ENCODE results near the gene B4GAT1.

B4GAT1 gene

DNA sequence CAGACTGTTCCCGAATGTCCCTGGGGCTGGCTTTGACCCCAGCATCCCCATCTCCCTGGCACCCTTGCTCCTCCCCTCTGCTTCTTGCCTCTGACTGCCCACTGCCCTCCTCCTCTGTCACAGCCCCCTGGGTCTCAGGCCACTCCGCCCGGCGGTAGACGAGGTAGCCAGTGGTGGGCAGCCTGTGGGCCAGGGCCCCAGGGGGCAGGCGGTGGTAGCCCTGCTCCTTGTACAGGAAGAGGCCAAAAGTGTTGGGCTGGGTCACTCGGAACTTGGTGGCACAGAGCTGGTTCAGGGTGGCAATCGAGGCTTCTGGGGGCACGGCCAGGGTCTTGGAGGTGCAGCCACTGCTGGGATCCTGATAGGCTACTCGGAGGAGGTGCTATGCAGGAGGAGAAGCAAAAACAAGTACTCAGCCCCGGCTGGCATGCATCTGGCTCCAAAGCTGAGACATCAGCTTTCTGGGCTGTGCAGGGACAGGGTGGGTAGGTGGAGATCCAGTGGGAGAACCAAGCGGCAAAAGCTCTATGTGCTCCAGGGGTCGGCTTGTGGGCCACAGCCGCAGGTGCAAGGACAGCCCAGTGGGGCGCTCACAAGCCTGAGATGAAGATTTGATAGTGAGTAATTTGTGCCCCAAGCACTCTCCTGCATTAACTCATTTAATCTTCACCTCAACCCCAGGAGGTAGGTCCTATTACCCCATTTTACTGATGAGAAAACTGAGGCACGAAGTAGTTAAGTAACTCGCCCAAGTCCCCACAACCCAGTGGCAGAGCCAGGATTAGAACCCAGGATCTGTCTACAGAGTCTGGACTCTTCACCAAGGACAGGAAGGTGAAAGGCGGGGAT lies 14.8 kb downstream of the B4GAT1 start:
- no peaks in the 10 kb centered on the region for H4K20me1 ChIP-seq (ENCODE audit: insufficient read depth, low read length, poor library complexity, severe bottlenecking)
- H3K9me3 ChIP-seq (ENCODE audit: insufficient read depth, low read depth, low read length): no peaks in the 10 kb centered on the region
- no peaks in the 10 kb centered on the region for H3F3A ChIP-seq (ENCODE audit: low read depth)
- H2AFZ ChIP-seq (ENCODE audit: low read length): no peak overlapping the region
- no peaks in the 10 kb centered on the region for H3K79me2 ChIP-seq (ENCODE audit: insufficient read depth, low read length)
- H3K27me3 ChIP-seq (ENCODE audit: insufficient read depth, low read length, poor library complexity, severe bottlenecking): no peaks in the 10 kb centered on the region
- H3K36me3 ChIP-seq (ENCODE audit: insufficient read depth, low read length): peaks cover 9% of the 10 kb centered on the region; the same call in 1 of the 2 replicates
- no peak overlapping the region for H3K9ac ChIP-seq (ENCODE audit: low read depth, low read length, poor library complexity, severe bottlenecking)
- H3K4me1 ChIP-seq (ENCODE audit: insufficient read depth, low read length, poor library complexity, severe bottlenecking): peaks cover 16% of the 10 kb centered on the region
- TF ChIP-seq, protein P1, sequence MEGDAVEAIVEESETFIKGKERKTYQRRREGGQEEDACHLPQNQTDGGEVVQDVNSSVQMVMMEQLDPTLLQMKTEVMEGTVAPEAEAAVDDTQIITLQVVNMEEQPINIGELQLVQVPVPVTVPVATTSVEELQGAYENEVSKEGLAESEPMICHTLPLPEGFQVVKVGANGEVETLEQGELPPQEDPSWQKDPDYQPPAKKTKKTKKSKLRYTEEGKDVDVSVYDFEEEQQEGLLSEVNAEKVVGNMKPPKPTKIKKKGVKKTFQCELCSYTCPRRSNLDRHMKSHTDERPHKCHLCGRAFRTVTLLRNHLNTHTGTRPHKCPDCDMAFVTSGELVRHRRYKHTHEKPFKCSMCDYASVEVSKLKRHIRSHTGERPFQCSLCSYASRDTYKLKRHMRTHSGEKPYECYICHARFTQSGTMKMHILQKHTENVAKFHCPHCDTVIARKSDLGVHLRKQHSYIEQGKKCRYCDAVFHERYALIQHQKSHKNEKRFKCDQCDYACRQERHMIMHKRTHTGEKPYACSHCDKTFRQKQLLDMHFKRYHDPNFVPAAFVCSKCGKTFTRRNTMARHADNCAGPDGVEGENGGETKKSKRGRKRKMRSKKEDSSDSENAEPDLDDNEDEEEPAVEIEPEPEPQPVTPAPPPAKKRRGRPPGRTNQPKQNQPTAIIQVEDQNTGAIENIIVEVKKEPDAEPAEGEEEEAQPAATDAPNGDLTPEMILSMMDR (conservative IDR thresholded peaks at IDR 0.05; ENCODE audit: low read length): no peak
- TF ChIP-seq EZH2phosphoT487 (IDR thresholded peaks at IDR 0.05; ENCODE audit: borderline replicate concordance): no peak
- no peaks in the 10 kb centered on the region for H3K9me2 ChIP-seq (replicated peaks; ENCODE audit: low read depth, low read length)
- H3K4me3 ChIP-seq (ENCODE audit: low read length, poor library complexity, severe bottlenecking): no peak overlapping the region
- H3K4me2 ChIP-seq (ENCODE audit: low read depth, low read length, poor library complexity, severe bottlenecking): no peak overlapping the region

DNA sequence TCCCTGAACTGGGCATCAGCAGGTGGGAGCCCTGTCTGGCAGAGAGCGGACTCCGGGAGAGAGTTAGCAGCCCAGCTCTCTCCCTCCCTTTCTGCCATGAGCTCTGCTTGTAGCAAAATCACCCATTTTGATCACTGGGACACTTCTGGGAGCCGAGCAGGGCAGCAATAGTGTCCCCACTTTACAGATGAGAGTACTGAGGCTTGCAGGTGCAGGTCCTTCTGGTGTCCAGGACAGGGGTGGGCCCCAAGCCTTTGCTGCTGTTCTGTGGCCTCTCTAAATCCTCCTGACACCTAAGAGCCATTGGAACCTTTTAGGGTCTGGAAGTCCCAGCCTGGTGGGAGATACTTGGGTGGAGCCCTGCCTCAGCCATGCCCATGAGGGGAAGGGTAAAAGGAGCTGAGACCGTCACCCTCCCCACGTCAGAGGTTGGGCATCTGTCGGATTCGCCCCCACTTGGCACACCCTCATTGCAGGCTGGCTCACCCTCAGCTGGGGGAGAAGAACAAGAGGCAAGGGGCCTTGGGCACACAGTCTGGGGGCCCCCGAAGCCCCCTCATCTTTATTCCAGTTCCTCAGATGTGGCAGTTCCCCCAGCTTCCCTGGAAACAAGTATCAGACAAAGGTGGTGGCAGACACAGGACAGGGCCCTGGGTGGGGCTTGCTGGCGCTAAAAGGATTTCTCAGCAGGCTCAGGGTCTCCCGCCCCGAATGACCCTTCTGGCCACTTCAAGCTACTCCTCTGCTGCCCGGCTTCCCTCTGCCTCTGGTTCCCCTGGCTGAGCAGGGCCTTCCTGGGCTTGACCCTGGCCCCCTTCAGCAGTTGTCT lies 15.7 kb downstream of the B4GAT1 start:
- no peaks in the 10 kb centered on the region for H3K9me3 ChIP-seq (ENCODE audit: insufficient read depth, low read depth, low read length)
- no peak overlapping the region for H3K4me3 ChIP-seq (ENCODE audit: low read length, poor library complexity, severe bottlenecking)
- H4K20me1 ChIP-seq (ENCODE audit: insufficient read depth, low read length, poor library complexity, severe bottlenecking): no peaks in the 10 kb centered on the region
- no peak overlapping the region for H2AFZ ChIP-seq (ENCODE audit: low read length)
- no peaks in the 10 kb centered on the region for H3K79me2 ChIP-seq (ENCODE audit: insufficient read depth, low read length)
- H3F3A ChIP-seq (ENCODE audit: low read depth): no peaks in the 10 kb centered on the region
- TF ChIP-seq, protein P1 (conservative IDR thresholded peaks at IDR 0.05; ENCODE audit: low read length): no peak
- TF ChIP-seq EZH2phosphoT487 (IDR thresholded peaks at IDR 0.05; ENCODE audit: borderline replicate concordance): no peak
- peaks cover 19% of the 10 kb centered on the region for H3K4me1 ChIP-seq (ENCODE audit: insufficient read depth, low read length, poor library complexity, severe bottlenecking)
- H3K9ac ChIP-seq (ENCODE audit: low read depth, low read length, poor library complexity, severe bottlenecking): no peak overlapping the region
- no peaks in the 10 kb centered on the region for H3K9me2 ChIP-seq (replicated peaks; ENCODE audit: low read depth, low read length)
- H3K27me3 ChIP-seq (ENCODE audit: insufficient read depth, low read length, poor library complexity, severe bottlenecking): no peaks in the 10 kb centered on the region
- H3K36me3 ChIP-seq (ENCODE audit: insufficient read depth, low read length): peaks cover under 1% of the 10 kb centered on the region; the same call in 1 of the 2 replicates
- H3K4me2 ChIP-seq (ENCODE audit: low read depth, low read length, poor library complexity, severe bottlenecking): no peak overlapping the region

DNA sequence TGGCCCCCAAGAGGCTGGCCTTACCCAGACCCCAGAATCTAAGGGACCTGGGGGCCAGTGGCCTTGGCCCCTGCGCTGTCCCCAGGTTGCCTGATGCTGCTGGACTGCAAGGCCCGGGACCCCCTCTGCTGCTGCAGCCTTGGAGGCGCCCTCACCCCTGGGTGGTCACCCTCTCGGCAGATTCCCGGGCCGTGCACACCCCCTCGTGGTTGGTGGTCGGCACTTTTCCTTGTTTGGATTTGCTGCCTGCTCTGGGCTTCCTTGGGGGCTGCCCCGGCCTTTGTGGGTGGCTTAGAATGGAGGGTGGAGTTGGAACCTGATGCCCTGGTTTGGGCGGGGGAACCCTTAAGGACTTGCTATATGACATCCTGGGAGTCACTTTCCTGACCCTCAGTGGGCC lies 16.5 kb downstream of the B4GAT1 start:
- TF ChIP-seq, protein P1 (conservative IDR thresholded peaks at IDR 0.05; ENCODE audit: low read length): no peak
- no peak for TF ChIP-seq EZH2phosphoT487 (IDR thresholded peaks at IDR 0.05; ENCODE audit: borderline replicate concordance)
- H3K9ac ChIP-seq (ENCODE audit: low read depth, low read length, poor library complexity, severe bottlenecking): no peak overlapping the region
- H3K27me3 ChIP-seq (ENCODE audit: insufficient read depth, low read length, poor library complexity, severe bottlenecking): no peaks in the 10 kb centered on the region
- no peak overlapping the region for H2AFZ ChIP-seq (ENCODE audit: low read length)
- H3K9me2 ChIP-seq (replicated peaks; ENCODE audit: low read depth, low read length): no peaks in the 10 kb centered on the region
- H3F3A ChIP-seq (ENCODE audit: low read depth): no peaks in the 10 kb centered on the region
- no peaks in the 10 kb centered on the region for H4K20me1 ChIP-seq (ENCODE audit: insufficient read depth, low read length, poor library complexity, severe bottlenecking)
- H3K4me2 ChIP-seq (ENCODE audit: low read depth, low read length, poor library complexity, severe bottlenecking): no peak overlapping the region
- no peak overlapping the region for H3K4me3 ChIP-seq (ENCODE audit: low read length, poor library complexity, severe bottlenecking)
- H3K9me3 ChIP-seq (ENCODE audit: insufficient read depth, low read depth, low read length): no peaks in the 10 kb centered on the region
- no peaks in the 10 kb centered on the region for H3K79me2 ChIP-seq (ENCODE audit: insufficient read depth, low read length)
- peaks cover 20% of the 10 kb centered on the region for H3K4me1 ChIP-seq (ENCODE audit: insufficient read depth, low read length, poor library complexity, severe bottlenecking)
- no peaks in the 10 kb centered on the region for H3K36me3 ChIP-seq (ENCODE audit: insufficient read depth, low read length)
